Measurements from ENCODE around the gene HOXA10.

HOXA10 gene

GRCh38 chr7:27202018-27202861 is 28.1 kb upstream of the HOXA10 start:
- no peak for TF ChIP-seq POLR2A (IDR thresholded peaks at IDR 0.05; ENCODE audit: low read depth, low read length)
- TF ChIP-seq TAF1 (IDR thresholded peaks at IDR 0.05; ENCODE audit: borderline replicate concordance, low read depth, low read length), result no peak
- TF ChIP-seq POLR2AphosphoS5 (IDR thresholded peaks at IDR 0.05; ENCODE audit: low read depth, low read length), result no peak
- FAIRE-seq, result no peak
- DNase-seq (ENCODE audit: insufficient read length), result no peak

- TF ChIP-seq TAF1 (IDR thresholded peaks at IDR 0.05; ENCODE audit: borderline replicate concordance, low read depth, low read length) (no peak), POLR2A (IDR thresholded peaks at IDR 0.05; ENCODE audit: low read depth, low read length) (no peak), POLR2AphosphoS5 (IDR thresholded peaks at IDR 0.05; ENCODE audit: low read depth, low read length) (no peak)
- no peak for FAIRE-seq
Measured at GRCh38 chr7:27201580-27202017, 27.5 kb upstream of the HOXA10 start.

DNA sequence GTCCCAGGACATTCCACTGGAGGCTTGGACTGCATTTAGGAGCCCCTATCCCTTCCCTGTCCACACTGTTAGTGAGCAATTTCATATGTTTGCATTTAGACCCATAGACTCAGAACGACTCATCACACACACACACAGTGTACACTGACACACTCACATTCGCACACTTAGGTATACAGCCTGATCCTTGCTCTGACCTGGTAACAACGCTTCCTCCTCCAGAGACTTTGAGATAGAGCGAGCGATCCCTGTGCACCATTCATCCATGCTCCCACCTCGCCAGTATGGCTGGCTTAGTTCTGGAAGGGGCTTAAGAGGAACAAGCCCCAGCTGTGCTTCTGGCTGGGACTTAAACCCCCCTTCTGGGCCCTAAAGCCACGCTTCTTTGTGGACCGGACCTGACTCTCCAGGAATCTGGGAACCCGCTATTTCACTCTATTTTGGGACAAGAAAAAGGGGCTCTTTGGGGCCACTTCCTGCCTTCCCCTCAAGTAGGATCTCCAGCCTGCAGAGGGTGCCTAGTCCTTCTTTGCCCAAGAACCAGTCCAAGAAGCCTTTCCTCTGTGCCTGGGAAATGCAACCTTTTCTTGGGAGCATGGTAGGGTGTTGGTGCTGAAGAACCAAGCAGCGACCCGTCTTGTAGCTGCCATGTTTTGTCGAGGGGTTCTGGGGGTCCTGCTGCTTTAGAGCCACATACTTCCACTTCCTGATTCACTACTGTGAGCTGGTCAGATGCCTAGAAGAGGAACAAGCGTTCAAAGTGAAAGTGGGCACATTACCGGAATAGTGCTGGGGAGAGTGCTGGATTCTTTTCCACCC is 26.9 kb upstream of the HOXA10 start:
- DNase-seq (ENCODE audit: insufficient read length) (no peak), FAIRE-seq (no peak)

More at GRCh38 chr7:27201580-27202017, 27.5 kb upstream of the HOXA10 start:
- no peak for DNase-seq (ENCODE audit: insufficient read length)

DNA sequence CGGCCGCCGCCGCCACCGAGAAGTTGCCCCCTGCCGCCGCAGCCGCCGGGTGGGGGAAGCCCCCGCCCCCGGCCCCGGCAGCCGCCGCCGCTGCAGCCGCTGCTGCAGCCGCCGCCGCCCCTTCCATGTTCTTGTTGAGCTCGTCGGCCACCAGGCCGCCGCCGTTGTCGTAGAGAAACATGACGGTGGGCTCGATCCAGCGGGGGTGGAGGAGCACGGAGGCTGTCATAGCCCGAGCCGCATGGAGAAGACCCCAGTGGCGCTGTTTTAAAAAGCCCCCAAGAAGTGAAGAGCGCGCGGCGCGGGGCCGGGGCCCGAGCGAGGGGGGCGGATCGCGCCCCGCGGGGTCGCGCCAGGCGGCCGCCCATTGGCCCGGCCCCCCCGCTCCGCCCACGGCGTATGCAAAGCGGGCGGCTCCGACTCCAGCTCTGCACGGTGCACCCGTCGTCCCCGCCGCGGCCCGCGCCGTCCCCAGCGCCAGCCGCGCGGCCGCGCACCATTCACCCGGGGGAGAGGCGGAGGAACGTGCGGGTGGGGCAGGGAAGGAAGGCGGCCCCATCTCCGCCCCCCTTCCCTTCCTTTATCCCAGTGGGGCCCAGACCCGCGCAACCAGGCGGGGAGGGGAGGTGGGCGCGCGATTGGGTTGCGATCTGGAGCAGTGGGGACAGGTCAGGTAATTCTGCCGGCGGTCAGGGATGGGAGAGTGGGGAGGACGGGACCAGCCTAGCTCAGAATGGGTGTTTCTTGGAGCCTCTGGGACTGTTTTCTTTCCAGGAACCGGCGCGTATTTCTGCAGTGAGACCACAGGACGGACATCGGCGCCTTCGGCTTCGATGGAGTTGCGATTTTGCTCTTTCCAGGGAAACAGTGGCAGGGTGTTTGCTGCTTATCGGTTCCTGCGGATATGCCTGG is 26.0 kb upstream of the HOXA10 start, which contains the start of gene HOXA13:
Gene HOXA13, minus strand, starts transcription at position 243 of the 912 bp plus-strand sequence. Its CDS starts 14 bp downstream, at position 229.
- FAIRE-seq, result no peak
- DNase-seq (ENCODE audit: insufficient read length), result no peak
- TF ChIP-seq TAF1 (IDR thresholded peaks at IDR 0.05; ENCODE audit: borderline replicate concordance, low read depth, low read length) (no peak), POLR2AphosphoS5 (IDR thresholded peaks at IDR 0.05; ENCODE audit: low read depth, low read length) (no peak), POLR2A (IDR thresholded peaks at IDR 0.05; ENCODE audit: low read depth, low read length) (no peak)

More for the DNA sequence above, 26.9 kb upstream of the HOXA10 start:
- TF ChIP-seq TAF1 (IDR thresholded peaks at IDR 0.05; ENCODE audit: borderline replicate concordance, low read depth, low read length) (no peak), POLR2AphosphoS5 (IDR thresholded peaks at IDR 0.05; ENCODE audit: low read depth, low read length) (no peak), POLR2A (IDR thresholded peaks at IDR 0.05; ENCODE audit: low read depth, low read length) (no peak)

DNA sequence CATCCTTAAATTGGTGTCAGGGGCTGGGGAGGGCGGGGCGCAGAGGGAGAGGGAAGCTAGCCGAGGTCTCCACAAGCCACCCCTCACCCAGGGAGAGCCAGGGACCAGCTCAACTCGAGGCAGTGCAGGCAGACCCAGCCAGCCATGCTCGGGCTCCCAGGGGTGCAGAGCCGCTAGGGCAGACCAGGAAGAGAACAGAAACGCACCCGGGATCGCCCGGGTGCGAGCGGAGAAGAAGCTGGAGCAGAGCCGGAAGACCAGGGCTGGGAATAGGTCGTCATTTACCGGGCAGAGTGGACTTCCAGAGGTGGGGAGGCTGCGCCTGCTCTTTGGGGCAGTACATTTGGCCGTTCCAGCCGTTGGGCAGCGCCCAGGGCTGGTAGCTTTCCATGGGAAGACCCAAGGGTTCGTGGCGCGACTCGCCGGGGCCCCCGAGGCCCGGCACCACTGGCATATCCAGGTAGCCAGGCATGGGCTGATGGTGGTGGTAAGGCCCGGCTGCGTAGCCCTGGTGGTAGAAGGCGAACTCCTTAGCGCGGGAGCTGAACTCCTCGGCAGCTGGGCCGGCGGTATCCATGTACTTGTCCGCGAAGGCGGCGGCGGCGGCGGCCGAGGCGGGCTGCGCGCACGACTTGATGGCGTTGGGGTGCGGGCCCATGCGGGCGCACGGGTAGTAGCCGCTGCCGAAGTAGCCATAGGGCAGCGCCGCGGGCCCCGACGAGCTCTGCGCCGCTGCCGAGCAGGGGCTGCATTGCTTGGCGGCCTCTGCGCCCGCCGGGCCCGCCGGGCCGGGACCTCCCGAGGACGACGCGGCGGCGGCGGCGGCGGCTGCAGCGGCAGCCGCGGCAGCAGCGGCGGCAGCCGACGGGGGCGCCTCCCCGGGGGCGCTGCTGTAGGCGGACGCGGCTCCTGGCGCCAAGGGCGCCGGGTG is 25.0 kb upstream of the HOXA10 start:
- FAIRE-seq (no peak), DNase-seq (ENCODE audit: insufficient read length) (no peak)
- TF ChIP-seq TAF1 (IDR thresholded peaks at IDR 0.05; ENCODE audit: borderline replicate concordance, low read depth, low read length) (no peak), POLR2A (IDR thresholded peaks at IDR 0.05; ENCODE audit: low read depth, low read length) (no peak), POLR2AphosphoS5 (IDR thresholded peaks at IDR 0.05; ENCODE audit: low read depth, low read length) (no peak)

DNA sequence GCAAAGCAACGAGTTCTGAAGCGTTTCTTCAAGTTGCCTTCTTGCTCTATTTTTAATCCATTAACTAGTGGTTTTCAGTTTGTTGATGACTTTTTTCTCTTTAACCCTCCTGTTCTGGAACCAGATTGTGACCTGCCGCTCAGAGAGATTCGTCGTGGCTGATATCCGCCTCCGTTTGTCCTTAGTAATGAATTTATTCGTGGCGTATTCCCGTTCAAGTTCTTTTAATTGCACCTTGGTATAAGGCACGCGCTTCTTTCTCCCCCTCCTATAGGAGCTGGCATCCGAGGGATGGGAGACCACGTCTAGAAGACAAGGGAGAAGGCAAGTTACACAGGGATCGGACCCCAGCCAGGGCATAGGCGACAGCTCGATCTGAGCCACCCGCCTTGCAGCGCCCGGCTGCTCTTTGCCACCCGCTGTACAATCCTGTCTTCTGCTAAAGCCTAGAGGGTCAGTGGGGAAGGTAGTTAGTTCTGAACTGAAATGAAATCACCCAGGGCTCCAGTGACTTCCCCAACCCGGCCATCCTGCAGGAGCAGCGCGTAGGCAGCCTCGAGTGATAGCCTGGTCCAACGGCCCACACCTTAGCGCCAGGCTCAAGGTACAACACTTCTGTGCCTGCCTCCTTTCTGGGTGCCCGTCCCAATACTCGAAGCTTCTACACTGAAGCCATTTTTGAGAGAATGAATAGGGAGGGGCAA is 24.2 kb upstream of the HOXA10 start:
- DNase-seq (ENCODE audit: insufficient read length), result no peak
- no peak for FAIRE-seq
- no peak for TF ChIP-seq POLR2A (IDR thresholded peaks at IDR 0.05; ENCODE audit: low read depth, low read length)
- no peak for TF ChIP-seq POLR2AphosphoS5 (IDR thresholded peaks at IDR 0.05; ENCODE audit: low read depth, low read length)
- no peak for TF ChIP-seq TAF1 (IDR thresholded peaks at IDR 0.05; ENCODE audit: borderline replicate concordance, low read depth, low read length)

- TF ChIP-seq TAF1 (IDR thresholded peaks at IDR 0.05; ENCODE audit: borderline replicate concordance, low read depth, low read length), result no peak
- no peak for TF ChIP-seq POLR2AphosphoS5 (IDR thresholded peaks at IDR 0.05; ENCODE audit: low read depth, low read length)
- TF ChIP-seq POLR2A (IDR thresholded peaks at IDR 0.05; ENCODE audit: low read depth, low read length), result no peak
- no peak for FAIRE-seq
Measured at GRCh38 chr7:27197137-27198042, 23.3 kb upstream of the HOXA10 start.

GRCh38 chr7:27196287-27196767 is 22.2 kb upstream of the HOXA10 start:
- TF ChIP-seq POLR2AphosphoS5 (IDR thresholded peaks at IDR 0.05; ENCODE audit: low read depth, low read length), result no peak
- no peak for TF ChIP-seq POLR2A (IDR thresholded peaks at IDR 0.05; ENCODE audit: low read depth, low read length)
- no peak for TF ChIP-seq TAF1 (IDR thresholded peaks at IDR 0.05; ENCODE audit: borderline replicate concordance, low read depth, low read length)
- peak; percentile 92 for FAIRE-seq
- no peak for DNase-seq (ENCODE audit: insufficient read length)

More at GRCh38 chr7:27197137-27198042, 23.3 kb upstream of the HOXA10 start:
- DNase-seq (ENCODE audit: insufficient read length), result no peak

All from GM12892 (cell line).